Stimulated activated CD4-positive, alpha-beta T cell treated with anti-CD3 and anti-CD28 coated beads, TNF-alpha, amount 100 ng/mL, for 4 hours (primary cell): ENCODE data around the gene RPL34.
"Not testable (repeated sequence)": the region's sequence is repeated elsewhere in the genome, so short reads cannot be mapped to it uniquely, and the experiment has no call there.

ENCODE experiments used
- DNase-seq, 3 experiments: peaks; one replicate each; pipeline ENCODE4 v3.0.0-alpha.2; 2020; ENCODE audit warnings: low read depth in 3 of 3

The RPL34 gene

GRCh38 chr4:108620101-108620932 lies at the start of gene RPL34:
Gene RPL34 (plus strand): TSS chr4:108620576. CDS start chr4:108621960, 1,384 bp downstream.
- peak; percentile 82 to 96 (median 95) for DNase-seq

DNA sequence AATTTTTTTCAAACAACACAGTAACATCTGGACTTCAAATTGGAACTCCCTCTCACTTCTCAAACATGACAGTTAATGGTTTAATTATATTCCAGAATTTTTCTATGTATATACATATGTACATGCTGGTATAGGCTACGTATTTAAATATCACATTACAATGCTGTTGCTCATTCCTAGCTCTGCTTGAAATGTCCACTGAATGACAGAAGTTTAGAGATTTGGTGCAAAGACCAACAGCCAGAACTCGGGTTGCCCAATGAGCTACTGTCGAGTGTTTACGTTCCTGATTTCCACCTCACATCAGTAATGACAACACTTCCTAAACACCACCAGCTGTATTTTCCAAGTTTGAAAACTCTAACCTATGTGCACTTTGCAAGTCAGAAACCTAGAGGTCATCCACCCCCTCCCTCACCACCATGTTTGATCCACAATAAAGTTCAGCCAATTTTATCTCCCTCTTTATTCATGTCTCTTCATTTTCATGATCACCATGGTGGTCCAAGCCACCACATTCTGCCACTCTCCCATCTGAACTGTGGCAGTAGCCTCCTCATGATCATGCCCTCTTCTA lies 49.3 kb upstream of the RPL34 start:
- DNase-seq: no peak

GRCh38 chr4:108574402-108574801 lies 46.0 kb upstream of the RPL34 start:
- no peak for DNase-seq

- no peak for DNase-seq
Observed at GRCh38 chr4:108581083-108581482, 39.3 kb upstream of the RPL34 start.

DNA sequence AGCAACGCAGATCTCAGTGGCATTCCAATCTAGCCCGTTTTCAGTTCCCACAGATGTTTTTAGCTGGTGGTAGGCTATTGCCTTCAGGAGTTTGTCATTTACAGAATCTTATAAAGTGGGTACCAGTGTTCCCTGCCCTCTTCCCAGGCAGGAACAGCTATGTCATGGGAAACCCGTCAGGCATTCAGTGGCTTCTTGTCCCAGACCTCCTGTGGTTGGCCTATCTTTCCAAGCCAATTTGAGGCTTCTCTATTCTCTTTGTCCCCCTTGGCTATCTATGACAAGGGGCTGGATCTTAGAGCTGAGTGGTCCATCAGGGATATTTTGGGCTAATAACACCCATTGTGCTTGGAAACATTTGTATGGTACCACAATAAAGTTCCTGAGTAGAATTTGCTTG lies 33.6 kb upstream of the RPL34 start:
- DNase-seq: no peak

GRCh38 chr4:108588878-108589277 lies 31.5 kb upstream of the RPL34 start:
- no peak for DNase-seq

- no peak for DNase-seq
Observed at GRCh38 chr4:108589961-108590360, 30.4 kb upstream of the RPL34 start.

DNA sequence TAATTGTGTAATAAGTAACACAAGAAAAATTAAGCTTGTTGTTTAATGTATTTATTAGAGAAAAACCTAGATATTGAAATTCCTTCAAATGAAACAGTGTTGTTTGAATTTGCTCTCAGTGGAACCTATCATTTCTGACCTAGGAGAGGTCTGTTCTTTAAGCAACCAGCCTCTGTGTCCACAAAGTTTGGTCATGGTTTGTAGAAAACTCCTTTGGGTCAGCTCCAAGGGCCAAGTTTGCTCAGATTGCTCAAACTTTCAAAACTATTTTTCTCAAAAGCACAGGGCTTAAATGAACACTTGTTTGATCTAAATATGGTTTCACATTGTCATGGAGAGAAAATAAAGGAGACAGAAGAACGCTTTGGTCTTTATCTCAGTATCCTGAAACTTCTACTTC lies 29.6 kb upstream of the RPL34 start:
- DNase-seq: no peak

GRCh38 chr4:108592674-108592986 lies 27.7 kb upstream of the RPL34 start:
- no peak for DNase-seq

DNA sequence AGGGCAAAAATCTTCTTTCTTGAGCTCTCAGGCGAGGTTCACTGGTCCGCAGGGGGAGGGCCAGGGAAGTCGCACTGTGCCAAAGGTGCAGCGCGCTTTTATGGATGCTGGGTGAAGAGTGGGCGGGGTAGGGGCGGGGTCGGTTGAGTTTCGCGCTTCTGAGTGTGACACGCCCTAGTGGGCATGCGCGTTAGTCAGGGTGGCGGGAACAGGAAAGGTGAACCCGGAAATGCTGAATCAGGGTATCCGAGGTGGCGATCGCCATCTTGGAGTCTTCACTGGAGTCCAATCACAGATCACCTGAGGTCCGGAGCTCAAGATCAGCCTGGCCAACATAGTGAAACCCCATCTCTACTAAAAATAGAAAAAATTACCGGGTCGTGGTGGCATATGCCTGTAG lies 26.1 kb upstream of the RPL34 start:
- not testable (repeated sequence) for DNase-seq

GRCh38 chr4:108596344-108596743 lies 24.0 kb upstream of the RPL34 start:
- no peak for DNase-seq

GRCh38 chr4:108601106-108601505 lies 19.3 kb upstream of the RPL34 start:
- no peak for DNase-seq

DNA sequence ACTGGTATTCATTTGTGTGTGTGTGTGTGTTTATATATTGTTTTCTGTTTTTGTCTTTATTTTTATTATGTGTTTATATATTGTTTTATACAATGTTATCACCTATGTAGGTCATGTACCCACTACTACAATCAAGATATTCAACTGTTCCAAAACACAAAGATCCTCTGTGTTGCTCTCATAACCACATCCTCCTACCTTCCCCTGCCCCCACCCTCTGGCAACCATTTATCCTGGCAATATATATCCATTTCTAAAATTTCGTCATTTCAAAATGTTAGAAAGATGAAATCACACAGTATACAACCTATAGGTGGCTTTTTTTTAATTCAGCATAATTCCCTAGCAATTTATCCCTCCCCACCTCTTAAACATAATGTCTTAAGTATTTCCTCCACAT lies 18.8 kb upstream of the RPL34 start:
- no peak for DNase-seq

DNA sequence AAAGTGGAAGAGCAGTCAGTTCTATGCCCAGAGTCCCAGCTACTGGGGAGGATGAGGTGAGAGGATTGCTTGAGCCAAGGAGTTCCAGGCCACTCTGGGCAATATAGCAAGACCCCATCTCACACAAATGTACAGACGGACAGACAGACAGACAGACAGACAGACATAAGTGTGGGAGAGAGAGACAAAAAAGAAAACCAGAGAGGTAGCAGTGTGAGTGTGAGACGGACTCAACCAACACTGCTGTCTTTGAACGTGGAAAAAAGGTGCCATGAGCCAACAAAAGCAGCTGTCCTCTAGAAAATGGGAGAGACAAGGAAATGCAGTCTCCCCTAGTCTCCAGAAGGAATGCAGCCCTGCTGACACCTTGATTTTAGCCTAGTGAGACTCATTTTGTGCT lies 18.2 kb upstream of the RPL34 start:
- no peak for DNase-seq

GRCh38 chr4:108607079-108607815 lies 13.1 kb upstream of the RPL34 start:
- DNase-seq: no peak

DNA sequence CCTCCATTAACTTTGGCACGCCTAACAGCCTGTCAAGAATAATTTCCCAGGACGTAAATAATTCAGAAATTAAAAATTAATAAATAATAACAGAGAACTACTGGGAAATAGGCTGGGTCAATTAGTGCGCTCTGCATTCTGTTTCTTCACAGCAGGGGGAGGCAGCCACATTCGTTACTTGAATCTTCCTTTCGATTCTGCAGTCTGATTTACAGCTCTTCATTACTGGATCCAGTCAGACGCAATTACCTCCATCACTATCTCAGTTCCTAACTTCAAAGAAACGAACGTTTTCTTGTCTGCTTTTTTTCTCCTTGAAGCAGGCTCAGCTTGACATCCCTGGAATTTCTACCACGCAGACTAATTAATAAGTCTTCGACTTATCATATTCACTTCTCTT lies 9.0 kb upstream of the RPL34 start:
- DNase-seq: no peak

GRCh38 chr4:108612365-108612764 lies 8.0 kb upstream of the RPL34 start:
- no peak for DNase-seq

DNA sequence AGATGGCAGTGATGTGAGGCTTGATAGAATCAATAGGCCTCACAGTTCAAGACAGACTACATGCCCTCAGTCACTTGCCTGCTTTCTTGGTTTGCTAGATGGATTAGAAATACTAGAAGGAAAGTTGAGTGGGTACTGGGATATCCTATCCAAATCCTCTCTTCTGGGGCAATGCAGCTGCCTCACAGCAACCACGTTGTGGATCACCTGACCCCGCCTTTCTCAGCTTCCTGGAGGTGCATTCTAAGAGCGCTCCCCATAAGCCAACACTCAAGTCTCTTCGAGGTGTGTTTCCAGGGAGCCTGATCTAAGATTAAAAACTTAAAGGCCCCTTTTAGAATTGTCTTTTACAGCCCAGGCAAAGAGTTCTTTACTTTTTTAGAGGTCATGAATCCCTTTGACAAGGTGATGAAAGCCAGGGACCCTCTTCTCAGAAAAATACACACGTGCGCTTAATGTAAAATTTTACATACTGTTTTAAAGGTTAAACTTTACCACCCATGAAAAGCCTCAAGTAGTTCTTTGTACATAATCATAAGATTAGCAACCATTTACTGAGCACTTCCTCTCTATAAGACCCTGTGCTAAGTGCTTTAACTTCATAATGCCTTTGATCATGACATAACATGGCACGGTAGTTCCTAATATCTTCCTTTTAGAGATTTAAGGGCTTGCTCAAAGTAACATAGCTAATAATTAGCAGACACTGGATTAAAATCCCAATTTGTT lies 840 bp upstream of the RPL34 start:
- peak in 1 of 3 experiments; percentile 9 for DNase-seq

DNA sequence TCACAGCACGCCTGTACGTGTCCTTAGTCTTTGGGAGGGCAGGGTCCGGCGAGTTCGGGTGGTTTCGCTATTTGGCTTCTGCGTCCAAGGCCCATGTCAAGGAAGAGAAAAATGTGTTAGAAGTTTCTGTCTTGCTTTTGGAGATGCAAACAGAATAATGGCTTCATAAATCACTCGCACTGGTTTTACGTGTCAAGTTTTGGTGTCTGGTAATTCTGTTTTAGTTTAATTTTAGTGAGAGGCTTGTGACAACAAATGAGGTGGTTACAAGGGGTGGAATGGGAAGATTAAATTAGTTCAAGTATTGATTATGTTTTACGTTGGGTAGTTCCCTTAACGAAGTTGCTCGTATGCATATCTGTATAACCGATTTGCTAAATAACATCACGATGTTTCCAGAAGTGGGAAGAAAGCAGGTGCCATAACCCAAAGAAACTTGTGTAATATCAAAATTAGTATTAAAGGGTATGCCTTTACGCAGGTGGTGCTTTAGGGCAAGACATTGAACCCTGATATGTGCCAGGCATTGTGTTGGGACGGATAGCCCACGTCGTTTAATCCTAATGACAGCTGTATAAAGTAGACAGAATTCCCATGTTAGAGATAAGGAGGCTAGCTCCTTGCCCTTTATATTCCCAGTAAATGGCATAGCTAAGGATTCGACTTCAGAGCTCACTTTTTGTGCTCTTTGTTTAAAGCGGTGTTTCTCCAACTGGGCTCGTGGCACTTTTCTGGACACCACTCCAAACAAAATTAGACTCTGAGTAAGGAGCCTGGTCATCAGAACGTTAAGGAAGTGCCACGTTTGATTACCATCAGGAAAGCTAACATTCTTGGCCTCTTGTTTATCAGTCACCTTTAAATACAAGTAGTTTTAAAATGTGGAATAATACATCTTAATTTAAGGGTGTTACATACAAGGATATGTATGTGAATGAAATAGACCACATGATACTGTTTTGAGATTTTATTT lies 843 bp downstream of the RPL34 start:
- DNase-seq: no peak

GRCh38 chr4:108622022-108622421 lies 1.6 kb downstream of the RPL34 start:
- no peak for DNase-seq

GRCh38 chr4:108622828-108623227 lies 2.5 kb downstream of the RPL34 start:
- DNase-seq: no peak
